Measurements from ENCODE around the gene LRP1B.

The LRP1B gene

GRCh38 chr2:140200307-140200706 lies 1930.5 kb downstream of the LRP1B start:
- H3K79me2 ChIP-seq (ENCODE audit: insufficient read depth, low read length) = no peaks in the 10 kb centered on the region
- H2AFZ ChIP-seq (ENCODE audit: low read depth, low read length) = no peak overlapping the region
- H3K27me3 ChIP-seq (ENCODE audit: insufficient read depth, low read length, poor library complexity) = no peaks in the 10 kb centered on the region
- no peaks in the 10 kb centered on the region for H3K4me1 ChIP-seq (ENCODE audit: insufficient read depth, low read length)
- no peak overlapping the region for H3K4me2 ChIP-seq (ENCODE audit: insufficient read depth, low read length)
- ATAC-seq (ENCODE audit: insufficient read depth, low read depth) (no peak), DNase-seq (no peak)
- no peak overlapping the region for H3K27ac ChIP-seq (ENCODE audit: low read length)
- H3K9ac ChIP-seq (ENCODE audit: low read depth, low read length) = no peak overlapping the region
- no peak for TF ChIP-seq CTCF (IDR thresholded peaks at IDR 0.05; ENCODE audit: borderline replicate concordance, extremely low read depth, low read length, poor library complexity, severe bottlenecking)
- TF ChIP-seq EZH2 (IDR thresholded peaks at IDR 0.05; ENCODE audit: borderline replicate concordance, low read depth, low read length, severe bottlenecking) = no peak
- no peak overlapping the region for H3K4me3 ChIP-seq (ENCODE audit: low read depth in 1 of 2, low read length in 2 of 2)
- H4K20me1 ChIP-seq (ENCODE audit: insufficient read depth, low read length) = no peaks in the 10 kb centered on the region
- H3K36me3 ChIP-seq (ENCODE audit: insufficient read depth, low read length) = no peaks in the 10 kb centered on the region
- H3K9me3 ChIP-seq (ENCODE audit: insufficient read depth, low read length, severe bottlenecking) = no peaks in the 10 kb centered on the region

DNA sequence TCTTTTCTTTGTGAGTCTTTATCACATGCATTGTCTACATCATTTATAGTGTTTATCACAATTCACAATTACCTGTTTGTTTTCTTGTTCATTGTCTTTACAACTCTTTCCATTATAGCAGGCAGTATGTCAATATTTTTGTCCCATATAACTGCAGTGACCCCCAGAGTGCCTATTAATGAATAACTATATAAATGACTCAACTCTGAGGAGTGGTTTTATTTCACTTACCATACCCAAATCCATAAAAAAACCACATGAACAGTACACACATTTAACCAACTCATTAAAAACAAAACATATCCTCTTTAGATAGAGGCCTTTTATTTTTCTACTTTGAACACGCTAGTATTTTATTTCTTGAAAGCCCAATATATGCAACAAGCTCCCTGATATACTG lies 1931.5 kb downstream of the LRP1B start:
- Histone ChIP-seq H4K20me1 (ENCODE audit: insufficient read depth, low read length) (no peaks in the 10 kb centered on the region), H3K4me3 (ENCODE audit: low read depth in 1 of 2, low read length in 2 of 2) (no peak overlapping the region), H3K27ac (ENCODE audit: low read length) (no peak overlapping the region), H3K79me2 (ENCODE audit: insufficient read depth, low read length) (no peaks in the 10 kb centered on the region), H3K36me3 (ENCODE audit: insufficient read depth, low read length) (no peaks in the 10 kb centered on the region), H3K27me3 (ENCODE audit: insufficient read depth, low read length, poor library complexity) (no peaks in the 10 kb centered on the region), H2AFZ (ENCODE audit: low read depth, low read length) (no peak overlapping the region), H3K4me1 (ENCODE audit: insufficient read depth, low read length) (no peaks in the 10 kb centered on the region), H3K4me2 (ENCODE audit: insufficient read depth, low read length) (no peak overlapping the region), H3K9me3 (ENCODE audit: insufficient read depth, low read length, severe bottlenecking) (no peaks in the 10 kb centered on the region), H3K9ac (ENCODE audit: low read depth, low read length) (no peak overlapping the region)
- DNase-seq (no peak), ATAC-seq (ENCODE audit: insufficient read depth, low read depth) (no peak)
- TF ChIP-seq CTCF (IDR thresholded peaks at IDR 0.05; ENCODE audit: borderline replicate concordance, extremely low read depth, low read length, poor library complexity, severe bottlenecking) (no peak), EZH2 (IDR thresholded peaks at IDR 0.05; ENCODE audit: borderline replicate concordance, low read depth, low read length, severe bottlenecking) (no peak)

DNA sequence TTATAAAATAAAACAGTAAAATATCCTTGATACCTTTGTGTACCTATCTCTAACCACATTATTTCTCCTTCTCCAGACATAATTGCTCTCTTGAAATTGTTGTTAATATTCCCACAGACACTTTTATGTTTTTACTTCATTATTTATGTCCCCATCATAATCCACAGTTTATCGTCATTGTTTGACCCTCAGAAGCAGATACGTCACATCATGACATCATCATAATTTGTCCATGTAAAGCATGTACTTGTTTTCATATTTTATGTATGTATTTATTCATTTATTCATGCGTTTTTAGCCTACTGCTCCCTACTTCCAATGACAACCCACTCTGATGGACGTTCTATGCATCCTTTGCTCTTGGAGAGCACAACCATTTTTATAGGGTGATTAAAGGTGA lies 1943.7 kb downstream of the LRP1B start:
- no peak overlapping the region for H3K4me3 ChIP-seq (ENCODE audit: low read depth in 1 of 2, low read length in 2 of 2)
- H4K20me1 ChIP-seq (ENCODE audit: insufficient read depth, low read length) = no peaks in the 10 kb centered on the region
- H3K27me3 ChIP-seq (ENCODE audit: insufficient read depth, low read length, poor library complexity) = no peaks in the 10 kb centered on the region
- TF ChIP-seq EZH2 (IDR thresholded peaks at IDR 0.05; ENCODE audit: borderline replicate concordance, low read depth, low read length, severe bottlenecking) = no peak
- TF ChIP-seq CTCF (IDR thresholded peaks at IDR 0.05; ENCODE audit: borderline replicate concordance, extremely low read depth, low read length, poor library complexity, severe bottlenecking) = no peak
- no peaks in the 10 kb centered on the region for H3K4me1 ChIP-seq (ENCODE audit: insufficient read depth, low read length)
- no peaks in the 10 kb centered on the region for H3K79me2 ChIP-seq (ENCODE audit: insufficient read depth, low read length)
- no peak overlapping the region for H2AFZ ChIP-seq (ENCODE audit: low read depth, low read length)
- no peak overlapping the region for H3K4me2 ChIP-seq (ENCODE audit: insufficient read depth, low read length)
- no peak overlapping the region for H3K9ac ChIP-seq (ENCODE audit: low read depth, low read length)
- H3K9me3 ChIP-seq (ENCODE audit: insufficient read depth, low read length, severe bottlenecking) = no peaks in the 10 kb centered on the region
- H3K27ac ChIP-seq (ENCODE audit: low read length) = no peak overlapping the region
- ATAC-seq (ENCODE audit: insufficient read depth, low read depth) (no peak), DNase-seq (no peak)
- H3K36me3 ChIP-seq (ENCODE audit: insufficient read depth, low read length) = no peaks in the 10 kb centered on the region

- Histone ChIP-seq H3K9me3 (ENCODE audit: insufficient read depth, low read length, severe bottlenecking) (no peaks in the 10 kb centered on the region), H3K4me1 (ENCODE audit: insufficient read depth, low read length) (no peaks in the 10 kb centered on the region), H3K9ac (ENCODE audit: low read depth, low read length) (no peak overlapping the region), H3K27me3 (ENCODE audit: insufficient read depth, low read length, poor library complexity) (no peaks in the 10 kb centered on the region), H3K79me2 (ENCODE audit: insufficient read depth, low read length) (no peaks in the 10 kb centered on the region), H3K36me3 (ENCODE audit: insufficient read depth, low read length) (no peaks in the 10 kb centered on the region), H3K4me2 (ENCODE audit: insufficient read depth, low read length) (no peak overlapping the region), H4K20me1 (ENCODE audit: insufficient read depth, low read length) (no peaks in the 10 kb centered on the region), H2AFZ (ENCODE audit: low read depth, low read length) (no peak overlapping the region), H3K4me3 (ENCODE audit: low read depth in 1 of 2, low read length in 2 of 2) (no peak overlapping the region), H3K27ac (ENCODE audit: low read length) (no peak overlapping the region)
- ATAC-seq (ENCODE audit: insufficient read depth, low read depth) (no peak), DNase-seq (no peak)
- no peak for TF ChIP-seq CTCF (IDR thresholded peaks at IDR 0.05; ENCODE audit: borderline replicate concordance, extremely low read depth, low read length, poor library complexity, severe bottlenecking)
- no peak for TF ChIP-seq EZH2 (IDR thresholded peaks at IDR 0.05; ENCODE audit: borderline replicate concordance, low read depth, low read length, severe bottlenecking)
Measured at GRCh38 chr2:140186313-140186712, 1944.5 kb downstream of the LRP1B start.

All from DND-41 (cell line).